Measurements from ENCODE around the gene SOX6. TPM values are rescaled to one million over a fixed set of nuclear protein-coding genes. Genes with fewer than 3 reads are reported as not detected.

Gene SOX6
- polyA plus RNA-seq, 1 experiment, result 6.0 TPM

DNA sequence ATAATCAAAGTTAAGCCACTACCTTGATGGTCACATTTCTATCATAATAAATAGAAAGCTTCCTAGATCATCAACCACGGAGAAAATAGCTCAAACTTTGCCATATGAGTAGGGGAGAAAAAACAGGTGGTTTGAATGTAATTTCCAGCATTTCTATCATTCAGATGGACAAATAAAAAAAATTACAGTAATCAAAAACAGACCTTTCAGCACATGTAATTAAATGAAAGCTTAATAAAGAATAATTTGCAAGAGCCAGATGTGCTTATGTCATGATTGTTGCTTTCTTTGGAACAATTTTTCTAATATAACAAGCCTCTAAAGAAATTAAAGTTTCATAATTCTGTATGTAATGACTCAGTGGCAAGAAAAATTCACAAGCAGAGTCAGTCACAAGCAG lies 297.0 kb downstream of the SOX6 start:
- Histone ChIP-seq H3K27me3 (ENCODE audit: control insufficient read depth, insufficient read depth, low read length) (no peaks in the 10 kb centered on the region), H3K9me3 (ENCODE audit: control insufficient read depth, insufficient read depth, low read length) (no peaks in the 10 kb centered on the region), H3K4me3 (ENCODE audit: low read depth, low read length) (no peak overlapping the region), H3K27ac (ENCODE audit: low read depth, low read length) (no peak overlapping the region)
- POLR2A ChIA-PET, result no interaction called here
- TF ChIP-seq, protein P1, sequence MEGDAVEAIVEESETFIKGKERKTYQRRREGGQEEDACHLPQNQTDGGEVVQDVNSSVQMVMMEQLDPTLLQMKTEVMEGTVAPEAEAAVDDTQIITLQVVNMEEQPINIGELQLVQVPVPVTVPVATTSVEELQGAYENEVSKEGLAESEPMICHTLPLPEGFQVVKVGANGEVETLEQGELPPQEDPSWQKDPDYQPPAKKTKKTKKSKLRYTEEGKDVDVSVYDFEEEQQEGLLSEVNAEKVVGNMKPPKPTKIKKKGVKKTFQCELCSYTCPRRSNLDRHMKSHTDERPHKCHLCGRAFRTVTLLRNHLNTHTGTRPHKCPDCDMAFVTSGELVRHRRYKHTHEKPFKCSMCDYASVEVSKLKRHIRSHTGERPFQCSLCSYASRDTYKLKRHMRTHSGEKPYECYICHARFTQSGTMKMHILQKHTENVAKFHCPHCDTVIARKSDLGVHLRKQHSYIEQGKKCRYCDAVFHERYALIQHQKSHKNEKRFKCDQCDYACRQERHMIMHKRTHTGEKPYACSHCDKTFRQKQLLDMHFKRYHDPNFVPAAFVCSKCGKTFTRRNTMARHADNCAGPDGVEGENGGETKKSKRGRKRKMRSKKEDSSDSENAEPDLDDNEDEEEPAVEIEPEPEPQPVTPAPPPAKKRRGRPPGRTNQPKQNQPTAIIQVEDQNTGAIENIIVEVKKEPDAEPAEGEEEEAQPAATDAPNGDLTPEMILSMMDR (IDR thresholded peaks at IDR 0.05; ENCODE audit: low read depth, low read length), result no peak
- CTCF ChIA-PET, result no interaction called here
- no peak for DNase-seq (ENCODE audit: low read depth, low spot score)

DNA sequence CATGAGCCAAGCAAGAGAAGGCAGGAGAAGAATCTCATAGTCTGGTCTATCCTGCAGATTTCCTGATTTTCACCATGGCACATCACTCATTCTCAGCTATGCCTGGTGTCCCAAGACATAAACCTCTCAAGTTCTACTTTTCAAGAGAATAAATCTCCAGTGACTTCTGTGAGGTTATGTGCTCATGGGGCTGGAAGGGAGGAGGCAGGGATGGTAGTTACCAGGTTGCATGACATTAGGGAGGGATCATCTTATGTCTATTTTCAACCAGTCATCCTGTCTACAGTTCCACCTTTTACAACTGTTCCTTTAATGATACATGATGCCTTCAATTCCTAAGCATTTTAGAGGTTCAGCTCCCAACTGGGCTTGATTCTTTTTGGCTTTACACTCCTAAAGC lies 297.7 kb downstream of the SOX6 start:
- H3K9me3 ChIP-seq (ENCODE audit: control insufficient read depth, insufficient read depth, low read length), result no peaks in the 10 kb centered on the region
- no peaks in the 10 kb centered on the region for H3K27me3 ChIP-seq (ENCODE audit: control insufficient read depth, insufficient read depth, low read length)
- DNase-seq (ENCODE audit: low read depth, low spot score), result no peak
- no peak overlapping the region for H3K27ac ChIP-seq (ENCODE audit: low read depth, low read length)
- no peak overlapping the region for H3K4me3 ChIP-seq (ENCODE audit: low read depth, low read length)
- ChIA-PET CTCF (no interaction called here), POLR2A (no interaction called here)
- TF ChIP-seq, protein P1 (IDR thresholded peaks at IDR 0.05; ENCODE audit: low read depth, low read length), result no peak

DNA sequence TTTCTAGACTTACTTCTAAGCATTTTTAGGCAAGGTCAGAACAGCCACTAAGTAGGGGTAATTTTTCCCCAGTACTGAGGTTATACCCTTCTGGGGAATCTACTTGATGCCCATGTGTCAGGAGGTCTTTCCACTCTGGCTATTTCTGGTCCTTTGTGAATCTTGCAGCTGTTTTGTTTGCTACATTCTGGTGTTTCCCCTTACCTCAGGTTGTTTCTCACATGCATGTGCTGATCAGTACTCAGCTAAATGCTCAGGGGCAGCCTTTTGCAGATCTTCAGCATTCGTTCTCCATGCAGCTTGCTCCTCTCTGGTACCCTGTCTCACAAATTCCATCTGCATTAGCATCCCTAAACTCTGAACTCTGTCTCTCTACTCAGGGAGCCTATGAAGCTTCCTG lies 303.6 kb downstream of the SOX6 start:
- no peaks in the 10 kb centered on the region for H3K27me3 ChIP-seq (ENCODE audit: control insufficient read depth, insufficient read depth, low read length)
- TF ChIP-seq, protein P1 (IDR thresholded peaks at IDR 0.05; ENCODE audit: low read depth, low read length), result no peak
- DNase-seq (ENCODE audit: low read depth, low spot score), result no peak
- POLR2A ChIA-PET, result no interaction called here
- H3K9me3 ChIP-seq (ENCODE audit: control insufficient read depth, insufficient read depth, low read length), result no peaks in the 10 kb centered on the region
- H3K4me3 ChIP-seq (ENCODE audit: low read depth, low read length), result no peak overlapping the region
- no peak overlapping the region for H3K27ac ChIP-seq (ENCODE audit: low read depth, low read length)
- CTCF ChIA-PET, result no interaction called here

DNA sequence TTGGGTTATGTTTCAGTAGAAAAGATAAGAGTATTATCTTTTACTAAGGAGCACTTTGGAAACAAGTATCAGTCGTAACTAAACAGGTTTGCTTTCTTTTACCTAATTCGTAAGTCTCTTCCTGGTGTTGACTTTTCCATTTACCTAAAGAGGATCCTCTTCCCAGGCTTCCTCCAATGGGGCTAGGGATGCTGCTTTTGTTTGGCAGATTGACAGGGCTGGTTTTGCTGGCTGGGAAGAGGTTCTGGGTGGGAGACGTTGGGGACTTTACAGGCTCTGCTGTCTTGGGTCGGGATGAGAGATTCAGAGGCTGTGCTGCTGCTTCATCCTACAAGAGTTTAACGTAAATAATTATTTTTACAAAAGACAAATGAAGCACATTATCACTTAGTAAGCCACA lies 306.7 kb downstream of the SOX6 start:
- no peak overlapping the region for H3K27ac ChIP-seq (ENCODE audit: low read depth, low read length)
- TF ChIP-seq, protein P1 (IDR thresholded peaks at IDR 0.05; ENCODE audit: low read depth, low read length), result no peak
- H3K4me3 ChIP-seq (ENCODE audit: low read depth, low read length), result no peak overlapping the region
- no peaks in the 10 kb centered on the region for H3K9me3 ChIP-seq (ENCODE audit: control insufficient read depth, insufficient read depth, low read length)
- ChIA-PET POLR2A (no interaction called here), CTCF (no interaction called here)
- no peak for DNase-seq (ENCODE audit: low read depth, low spot score)
- H3K27me3 ChIP-seq (ENCODE audit: control insufficient read depth, insufficient read depth, low read length), result no peaks in the 10 kb centered on the region

DNA sequence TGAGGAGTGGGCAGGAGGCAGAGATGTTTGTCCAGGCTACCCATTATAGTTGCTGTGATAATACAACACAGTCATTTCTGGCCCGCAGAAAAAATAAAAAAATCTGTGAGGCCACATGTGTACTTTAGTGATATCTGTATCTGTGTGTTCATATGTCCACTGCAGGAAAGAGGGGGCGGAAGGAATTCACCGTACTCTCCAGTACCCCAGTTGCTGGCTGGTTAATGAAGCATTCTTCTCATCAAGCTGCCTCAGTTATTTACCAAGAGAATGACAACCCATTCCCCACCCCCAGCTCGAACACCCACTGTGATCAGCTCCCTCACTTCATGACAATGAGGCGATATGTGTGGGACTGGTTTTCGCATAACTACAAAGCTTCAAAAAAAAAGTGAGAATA lies 309.3 kb downstream of the SOX6 start:
- CTCF ChIA-PET, result no interaction called here
- H3K27me3 ChIP-seq (ENCODE audit: control insufficient read depth, insufficient read depth, low read length), result no peaks in the 10 kb centered on the region
- H3K4me3 ChIP-seq (ENCODE audit: low read depth, low read length), result no peak overlapping the region
- POLR2A ChIA-PET, result no interaction called here
- no peak for DNase-seq (ENCODE audit: low read depth, low spot score)
- H3K9me3 ChIP-seq (ENCODE audit: control insufficient read depth, insufficient read depth, low read length), result no peaks in the 10 kb centered on the region
- H3K27ac ChIP-seq (ENCODE audit: low read depth, low read length), result no peak overlapping the region
- TF ChIP-seq, protein P1 (IDR thresholded peaks at IDR 0.05; ENCODE audit: low read depth, low read length), result no peak

Data from AG04450 (cell line).